ENCODE results near the gene SLC5A6. TPM values are rescaled to one million over a fixed set of nuclear protein-coding genes. Genes with fewer than 3 reads are reported as not detected.
"Not testable (repeated sequence)": the region's sequence is repeated elsewhere in the genome, so short reads cannot be mapped to it uniquely, and the experiment has no call there.

Gene SLC5A6
- total RNA-seq, 1 donor from 2014 or later: 22.6 TPM

DNA sequence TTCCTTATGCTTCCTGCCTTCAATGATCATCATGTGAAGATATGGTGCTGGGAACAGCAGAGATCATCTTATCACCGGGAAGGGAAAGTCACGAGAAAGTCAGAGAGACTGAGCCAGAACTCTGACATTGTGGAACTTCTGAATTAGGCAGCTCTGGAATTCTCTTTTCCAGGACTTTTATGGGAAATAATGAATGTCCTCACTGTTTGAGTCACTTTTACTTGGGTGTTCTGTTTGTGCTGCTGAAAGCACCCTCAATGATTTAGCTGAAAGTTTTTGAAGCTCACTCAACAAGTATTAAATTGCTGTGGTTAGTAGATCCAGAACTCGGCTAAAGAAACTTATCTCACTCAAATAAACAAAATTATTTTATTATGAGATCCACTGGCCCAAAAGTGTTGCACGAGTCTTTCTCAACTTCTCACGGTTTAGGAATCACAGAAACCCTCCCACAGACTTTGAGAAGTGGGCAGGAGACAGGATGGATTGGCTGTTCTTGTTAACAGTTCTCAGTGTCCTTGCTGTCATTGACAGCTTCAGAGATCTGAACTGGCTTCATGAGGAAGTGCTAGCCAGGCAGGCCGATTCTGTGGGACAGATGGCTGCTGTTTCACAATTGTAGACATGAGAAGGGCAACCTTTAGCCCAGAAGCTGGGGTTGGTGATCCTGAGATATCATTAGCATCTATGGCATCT lies 26.6 kb downstream of the SLC5A6 start:
- DNase-seq (ENCODE audit: low spot score): peak; percentile 63
- ATAC-seq: peak; percentile 83
- intact Hi-C loops (cut with DNase I): no loop called here

DNA sequence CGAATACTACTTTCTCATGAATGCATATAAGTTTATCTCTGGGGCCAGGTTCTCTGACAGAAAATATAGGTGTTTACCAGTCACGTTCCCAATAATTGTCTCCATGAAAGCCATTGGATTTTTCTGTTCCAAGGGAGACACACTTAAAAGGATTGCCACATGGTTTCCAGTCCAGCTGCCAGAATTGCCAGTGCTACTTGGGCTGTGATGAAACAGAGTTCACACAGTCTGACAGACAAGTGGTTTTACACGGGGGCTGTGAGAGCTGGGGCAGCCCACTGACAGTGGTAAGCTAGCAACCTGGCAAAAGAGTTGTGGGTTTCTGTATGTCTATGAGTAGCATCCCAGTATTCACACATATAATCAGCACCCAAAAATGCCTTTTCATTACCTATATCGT lies 28.0 kb downstream of the SLC5A6 start:
- intact Hi-C loops (cut with DNase I): no loop called here
- peak; percentile 64 for DNase-seq (ENCODE audit: low spot score)
- peak; percentile 69 for ATAC-seq

DNA sequence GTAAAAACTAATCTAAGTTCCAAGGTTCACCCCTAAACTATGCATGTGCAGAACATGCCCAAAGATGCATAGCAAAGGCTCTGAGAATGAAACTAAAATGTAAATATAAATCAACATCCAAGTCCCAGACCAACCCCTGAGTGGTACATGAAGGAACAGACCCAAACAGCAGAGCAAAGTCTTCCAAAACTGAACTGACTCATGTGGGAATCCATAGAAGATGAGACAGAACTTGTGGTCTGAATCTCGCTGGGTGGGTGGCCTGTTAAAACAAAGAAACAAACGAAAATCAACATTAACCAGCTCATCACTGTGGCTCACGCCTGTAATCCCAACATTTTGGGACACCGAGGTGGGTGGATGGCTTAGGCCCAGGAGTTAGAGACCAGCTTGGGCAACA lies 29.7 kb downstream of the SLC5A6 start:
- ATAC-seq: no peak
- DNase-seq (ENCODE audit: low spot score): peak; percentile 12
- intact Hi-C loops (cut with DNase I): no loop called here

DNA sequence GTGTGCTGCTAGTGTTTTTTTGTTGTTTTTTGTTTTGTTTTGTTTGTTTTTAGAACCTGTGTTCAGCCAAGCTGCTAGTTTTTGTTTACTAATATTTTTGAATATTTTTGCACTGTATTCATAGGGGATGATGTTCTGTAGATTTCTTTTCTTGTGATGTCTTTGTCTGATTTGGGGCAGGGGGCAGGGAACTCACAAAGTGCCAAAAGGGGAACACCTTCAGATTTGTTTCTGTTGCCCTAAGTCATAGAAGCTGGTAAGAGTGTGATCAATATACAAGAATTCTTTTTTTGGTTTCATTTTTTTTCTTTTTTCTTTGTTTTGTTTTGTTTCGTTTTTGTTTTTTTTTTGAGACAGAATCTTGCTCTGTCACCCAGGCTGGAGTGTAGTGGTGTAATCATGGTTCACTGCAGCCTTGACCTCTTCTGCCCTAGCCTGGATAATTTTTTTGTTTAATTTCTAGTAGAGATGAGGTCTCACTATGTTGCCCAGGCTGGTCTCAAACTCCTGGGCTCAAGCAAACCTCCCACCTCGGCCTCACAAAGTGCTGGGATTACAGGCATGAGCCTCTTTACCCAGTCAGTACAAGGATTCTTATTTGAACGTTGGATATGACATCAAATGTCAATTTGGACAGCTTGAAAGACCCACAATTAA lies 32.6 kb downstream of the SLC5A6 start:
- no peak for ATAC-seq
- DNase-seq (ENCODE audit: low spot score): peak; percentile 3
- intact Hi-C loops (cut with DNase I): no loop called here

DNA sequence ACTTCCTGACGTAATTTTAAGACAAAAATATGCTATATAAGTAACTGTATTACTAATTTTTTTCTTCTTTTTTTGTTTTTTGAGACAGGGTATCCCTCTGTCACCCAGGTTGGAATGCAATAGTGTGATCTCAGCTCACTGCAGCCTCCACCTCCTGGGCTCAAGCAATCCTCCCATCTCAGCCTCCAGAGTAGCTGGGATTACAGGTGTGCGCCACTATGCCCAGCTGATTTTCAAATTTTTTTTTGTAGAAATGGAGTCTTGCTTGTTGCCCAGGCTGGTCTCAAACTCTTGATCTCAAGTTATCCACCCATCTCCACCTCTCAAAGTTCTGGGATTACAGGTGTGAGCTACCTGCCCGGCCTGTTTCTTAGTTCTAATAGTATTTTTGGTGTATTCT lies 33.6 kb downstream of the SLC5A6 start:
- DNase-seq (ENCODE audit: low spot score) (no peak), ATAC-seq (no peak)
- intact Hi-C loops (cut with DNase I): no loop called here

DNA sequence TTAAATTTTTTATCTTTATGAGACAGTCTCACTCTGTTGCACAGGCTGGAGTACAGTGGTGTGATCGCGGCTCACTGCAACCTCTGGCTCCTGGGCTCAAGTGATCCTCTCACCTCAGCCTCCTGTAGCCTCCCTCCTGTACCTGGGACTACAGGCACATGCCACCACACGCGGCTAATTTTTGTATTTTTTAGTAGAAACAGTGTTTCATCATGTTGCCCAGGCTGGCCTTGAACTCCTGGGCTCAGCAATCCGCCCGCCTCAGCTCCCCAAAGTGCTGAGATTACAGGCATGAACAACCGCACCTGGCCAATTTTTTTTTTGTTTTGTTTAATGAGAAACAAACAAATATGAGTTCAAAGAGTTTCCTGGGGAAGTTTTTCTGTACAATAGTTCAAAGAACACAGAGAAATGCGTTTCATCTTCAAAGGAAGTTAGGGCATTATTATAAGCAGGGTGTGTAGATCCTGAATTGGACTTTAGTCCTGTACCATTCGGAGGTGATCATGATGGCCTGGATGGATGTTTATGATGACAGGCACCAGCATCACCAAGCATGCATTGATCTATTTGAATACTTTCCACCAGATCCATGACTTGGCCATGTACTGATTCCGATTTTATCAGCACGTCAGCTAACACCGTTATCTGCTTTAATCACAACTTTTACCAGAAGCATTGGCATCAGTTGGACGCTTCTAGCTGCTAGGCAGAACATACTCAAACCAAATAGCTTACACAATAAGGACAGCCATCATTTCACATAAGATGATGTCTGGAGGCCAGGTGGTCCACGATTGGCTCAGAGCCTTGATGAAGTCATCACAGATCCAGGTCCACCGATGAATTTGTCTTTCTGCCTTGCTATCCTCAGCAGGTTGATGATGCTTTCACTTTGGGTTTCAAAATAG lies 34.4 kb downstream of the SLC5A6 start:
- peak; percentile 34 for DNase-seq (ENCODE audit: low spot score)
- ATAC-seq: no peak
- intact Hi-C loops (cut with DNase I): no loop called here

DNA sequence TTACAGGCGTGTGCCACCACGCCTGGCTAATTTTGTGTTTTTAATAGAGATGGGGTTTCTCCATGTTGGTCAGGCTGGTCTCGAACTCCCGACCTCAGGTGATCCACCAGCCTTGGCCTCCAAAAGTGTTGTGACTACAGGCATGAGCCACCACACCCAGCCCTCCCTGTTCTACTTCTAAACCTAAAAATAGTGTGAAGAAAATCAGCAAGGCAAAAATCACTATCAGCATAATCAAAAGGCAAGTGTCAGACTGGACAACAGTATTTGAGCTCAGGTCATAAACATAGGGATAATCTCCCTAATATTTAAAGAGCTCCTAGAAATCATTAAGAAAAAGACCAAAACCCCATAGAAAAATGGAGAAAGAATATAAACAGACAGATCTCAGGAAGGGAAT lies 36.3 kb downstream of the SLC5A6 start:
- ATAC-seq; intact Hi-C loops (cut with DNase I); DNase-seq (ENCODE audit: low spot score): not testable (repeated sequence)

DNA sequence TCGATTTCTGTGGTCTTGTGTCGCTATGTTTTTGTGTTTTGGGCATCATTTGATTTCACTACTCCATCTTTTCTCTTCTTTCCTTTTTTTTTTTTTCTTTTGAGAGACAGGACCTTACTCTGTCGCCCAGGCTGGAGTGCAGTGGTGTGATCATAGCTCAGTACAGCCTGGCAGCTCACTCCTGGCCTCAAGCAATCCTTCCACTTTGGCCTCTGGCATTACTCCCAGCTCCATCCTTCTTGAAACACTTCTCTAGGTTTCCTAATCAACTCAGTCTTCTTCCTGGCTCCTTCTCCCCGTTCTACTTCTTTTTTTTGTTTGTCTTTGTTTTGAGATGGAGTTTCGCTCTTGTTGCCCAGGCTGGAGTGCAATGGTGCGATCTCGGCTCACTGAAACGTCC lies 36.7 kb downstream of the SLC5A6 start:
- peak; percentile 81 for ATAC-seq
- intact Hi-C loops (cut with DNase I): no loop called here
- DNase-seq (ENCODE audit: low spot score): peak; percentile 58

DNA sequence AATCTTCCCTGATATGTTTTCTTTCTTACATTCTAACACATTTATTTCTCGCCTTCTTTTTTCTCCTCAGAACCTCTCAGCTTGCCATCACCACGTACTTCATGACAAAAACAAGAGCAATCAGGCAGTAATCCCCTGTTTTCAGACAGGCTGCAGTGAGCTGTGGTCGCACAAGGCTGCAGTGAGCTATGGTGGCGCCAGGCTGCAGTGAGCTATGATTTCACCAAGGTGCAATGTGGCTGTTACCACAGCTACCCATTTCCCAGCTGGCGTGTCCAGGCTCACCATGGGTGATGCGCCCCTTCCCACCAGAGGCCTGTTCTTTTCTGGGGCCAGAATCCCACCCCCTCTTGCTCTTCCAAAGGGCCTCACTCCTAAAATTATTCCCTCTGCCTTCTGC lies 37.4 kb downstream of the SLC5A6 start:
- ATAC-seq (no peak), DNase-seq (ENCODE audit: low spot score) (peak; percentile 43)
- intact Hi-C loops (cut with DNase I): no loop called here

DNA sequence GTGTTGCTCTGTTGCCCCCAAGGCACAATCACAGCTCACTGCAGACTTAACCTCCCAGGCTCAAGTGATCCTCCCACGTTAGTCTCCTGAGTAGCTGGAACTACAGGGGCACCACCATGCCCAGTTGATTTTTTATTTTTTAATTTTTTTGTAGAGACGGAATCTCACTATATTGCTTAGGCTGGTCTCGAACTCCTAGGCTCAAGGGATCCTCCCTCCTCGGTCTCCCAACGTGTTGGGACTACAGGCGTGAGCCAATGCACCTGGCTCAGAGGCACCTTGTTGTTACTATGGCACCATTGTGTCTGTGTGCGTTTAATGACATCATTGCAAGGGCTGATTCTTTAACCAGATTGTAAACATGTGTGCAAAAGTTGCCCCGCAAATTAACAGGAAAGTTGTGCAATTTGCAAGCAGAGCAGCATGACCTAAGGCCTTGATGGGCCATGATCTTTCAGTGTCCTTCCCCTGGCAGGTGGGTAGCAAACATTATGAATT lies 40.7 kb downstream of the SLC5A6 start:
- peak; percentile 19 for DNase-seq (ENCODE audit: low spot score)
- no peak for ATAC-seq
- intact Hi-C loops (cut with DNase I): no loop called here

DNA sequence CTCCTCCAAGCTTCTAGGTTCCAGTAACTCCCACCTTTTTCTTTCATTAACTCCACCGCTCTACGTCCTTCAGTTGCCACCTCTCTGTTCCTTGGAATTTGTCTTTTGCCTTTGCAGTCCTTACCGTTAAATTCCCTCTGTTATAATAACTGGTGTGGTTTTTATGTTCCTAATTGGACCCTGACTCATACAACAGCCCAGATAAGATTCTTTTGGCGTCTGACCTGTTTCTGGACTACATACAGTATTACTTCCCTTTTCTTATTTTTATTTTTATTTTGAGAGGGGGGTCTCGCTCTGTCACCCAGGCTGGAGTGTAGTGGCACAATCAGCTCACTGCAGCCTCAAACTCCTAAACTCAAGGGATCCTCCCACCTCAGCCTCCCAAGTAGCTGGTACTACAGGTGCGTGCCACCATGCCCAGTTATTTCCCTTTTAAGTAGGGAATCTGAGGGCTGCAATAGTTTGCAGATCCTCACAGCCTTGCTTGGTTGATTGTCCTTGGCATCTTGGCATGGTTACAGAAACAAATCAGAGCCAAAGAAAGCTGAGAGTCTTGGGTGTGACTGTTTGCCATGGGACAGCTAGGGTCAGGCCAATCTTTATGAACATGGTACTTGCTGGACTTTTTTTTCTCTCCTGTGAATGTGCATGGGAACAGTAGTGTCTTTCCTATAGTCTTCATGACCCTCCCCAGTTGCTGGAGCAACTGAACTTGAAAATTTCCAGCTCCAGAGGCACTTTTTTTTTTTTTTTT lies 41.3 kb downstream of the SLC5A6 start:
- intact Hi-C loops (cut with DNase I): no loop called here
- no peak for DNase-seq (ENCODE audit: low spot score)
- ATAC-seq: no peak

DNA sequence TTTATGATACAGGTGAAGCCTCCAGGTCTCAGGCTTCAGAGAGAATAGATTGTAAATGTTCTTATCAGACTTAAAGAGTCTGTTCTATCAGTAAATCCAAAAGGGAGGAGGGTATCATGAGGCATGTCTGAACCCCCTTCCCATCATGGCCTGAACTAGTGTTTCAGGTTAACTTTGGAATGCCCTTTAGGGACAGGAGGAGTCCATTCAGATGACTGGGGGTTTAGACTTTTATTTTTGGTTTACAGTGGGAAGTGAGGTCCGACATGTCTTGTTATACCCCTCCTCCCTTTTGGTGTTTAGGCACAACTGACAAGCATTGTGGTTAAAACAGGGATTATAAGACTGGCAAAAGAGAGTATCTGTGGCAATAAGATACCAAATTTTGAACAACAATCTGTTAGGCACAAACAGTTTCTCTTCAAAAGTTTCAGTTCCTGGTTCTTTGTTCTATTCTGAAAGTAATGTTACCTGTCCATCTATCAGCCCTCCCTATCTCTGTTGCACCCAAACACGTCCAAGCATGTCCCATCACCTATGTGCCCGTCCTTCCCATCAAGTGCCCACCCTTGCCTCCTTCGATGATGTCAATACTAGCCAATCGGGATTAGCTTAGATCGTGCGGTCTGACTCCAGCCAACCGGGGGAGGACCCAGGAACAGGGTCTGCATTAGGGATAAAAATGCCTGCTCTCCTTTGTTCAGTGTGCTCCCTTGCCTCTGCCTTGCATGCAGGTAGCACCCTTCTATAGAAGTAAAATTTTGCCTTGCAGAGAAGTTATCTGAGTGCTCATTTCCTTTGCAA lies 46.9 kb downstream of the SLC5A6 start:
- intact Hi-C loops (cut with DNase I): no loop called here
- DNase-seq (ENCODE audit: low spot score) (no peak), ATAC-seq (no peak)

DNA sequence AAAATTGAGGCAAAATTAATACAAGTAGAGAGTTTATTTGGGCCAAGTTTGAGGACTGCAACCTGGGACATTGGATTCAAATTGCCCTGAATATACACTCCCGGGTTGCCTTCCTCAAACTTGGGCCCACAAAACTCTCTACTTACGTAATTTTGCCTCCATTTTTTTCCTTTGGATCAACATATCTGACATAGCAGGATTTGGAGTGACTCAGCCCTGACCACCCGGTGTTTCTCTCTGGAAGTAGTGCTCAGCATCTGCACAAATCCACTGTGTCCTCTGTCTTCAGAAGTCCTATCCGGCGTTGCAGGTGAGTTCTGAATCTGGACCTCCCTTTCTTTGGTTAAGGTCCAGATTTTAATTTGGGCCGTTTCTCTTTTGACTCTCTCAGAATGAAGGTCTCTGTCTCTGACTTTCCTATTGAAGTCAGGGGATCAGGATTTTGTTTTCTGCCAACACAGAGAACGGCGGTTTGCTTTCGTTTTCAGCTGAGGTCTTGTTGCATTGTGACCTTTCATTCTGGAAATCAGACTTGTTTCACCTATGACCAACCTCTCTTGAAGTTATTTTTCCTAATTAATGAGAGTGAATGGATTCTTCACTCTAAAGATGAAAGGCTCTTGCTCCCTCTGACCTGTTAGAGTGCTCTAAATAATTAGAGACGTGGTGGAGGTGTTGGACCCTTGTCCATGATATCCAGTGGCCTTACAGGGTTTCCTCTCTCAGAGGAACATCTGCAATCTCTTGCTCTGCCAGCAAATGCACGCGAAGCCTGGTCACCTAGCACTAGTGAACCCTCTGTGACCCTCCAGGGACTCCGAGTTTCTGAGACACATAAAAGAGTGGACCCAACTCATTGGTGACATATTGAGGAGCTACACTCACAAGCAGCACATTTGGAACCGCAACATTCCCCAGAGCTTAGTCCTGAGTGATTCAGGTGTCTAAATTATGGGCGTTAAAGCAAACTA lies 49.6 kb downstream of the SLC5A6 start:
- ATAC-seq: no peak
- DNase-seq (ENCODE audit: low spot score): peak; percentile 31
- intact Hi-C loops (cut with DNase I): no loop called here

DNA sequence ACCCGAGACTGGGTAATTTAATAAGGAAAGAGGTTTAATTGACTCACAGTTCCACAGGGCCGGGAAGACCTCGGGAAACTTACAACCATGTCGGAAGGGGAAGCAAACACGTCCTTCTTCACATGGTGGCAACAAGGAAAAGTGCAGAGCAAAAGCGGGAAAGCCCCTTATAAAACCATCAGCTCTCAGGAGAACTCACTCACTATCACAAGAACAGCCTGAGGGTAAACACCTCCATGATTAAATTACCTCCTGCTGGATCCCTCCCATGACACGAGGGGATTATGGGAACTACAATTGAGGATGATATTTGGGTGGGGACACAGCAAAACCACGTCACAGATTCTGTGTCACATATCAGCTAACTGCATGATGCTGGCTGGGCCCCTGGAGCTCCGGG lies 51.9 kb downstream of the SLC5A6 start:
- DNase-seq (ENCODE audit: low spot score) (peak; percentile 30), ATAC-seq (no peak)
- intact Hi-C loops (cut with DNase I): no loop called here

DNA sequence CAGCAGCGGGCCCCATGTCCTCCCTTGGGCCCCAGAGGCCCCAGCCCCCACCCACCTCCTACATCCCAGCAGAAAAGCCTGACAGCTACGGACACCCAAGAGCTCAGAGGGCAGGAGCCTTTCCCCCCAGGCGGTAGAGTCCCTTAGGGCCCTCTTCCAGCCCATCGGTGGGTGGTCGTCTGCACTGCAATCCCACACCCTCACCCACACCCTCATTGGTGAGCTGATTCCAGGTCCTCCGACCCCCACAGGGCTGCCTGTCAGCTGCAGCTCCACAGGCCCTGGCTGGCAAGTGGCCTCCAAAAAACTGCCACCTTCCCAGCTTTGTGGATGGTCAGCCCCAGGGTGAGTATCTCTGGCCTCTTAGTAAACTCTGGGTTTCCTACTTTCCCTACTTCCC lies 52.8 kb downstream of the SLC5A6 start:
- ATAC-seq (no peak), DNase-seq (ENCODE audit: low spot score) (no peak)
- intact Hi-C loops (cut with DNase I): no loop called here

DNA sequence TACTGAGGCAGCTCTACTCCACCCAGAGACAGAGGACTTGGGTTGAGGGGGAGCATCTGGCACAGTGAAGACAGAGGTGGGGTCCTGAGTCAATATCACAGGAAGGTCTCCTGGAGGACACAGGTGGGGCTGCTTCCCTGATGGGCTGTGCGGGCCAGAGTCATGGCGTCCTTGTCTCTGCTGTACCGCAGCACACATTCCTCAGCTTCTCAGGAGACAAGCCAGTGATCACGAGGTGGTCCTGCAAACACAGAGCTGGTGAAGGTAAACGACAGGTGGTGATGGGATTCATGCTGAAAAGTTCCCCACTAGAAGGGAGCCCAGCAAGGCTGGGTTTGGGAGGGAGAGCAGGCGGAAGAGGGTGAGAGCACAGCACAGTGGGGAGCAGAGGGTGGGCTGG lies 53.6 kb downstream of the SLC5A6 start:
- DNase-seq (ENCODE audit: low spot score): no peak
- intact Hi-C loops (cut with DNase I): no loop called here
- ATAC-seq: no peak

DNA sequence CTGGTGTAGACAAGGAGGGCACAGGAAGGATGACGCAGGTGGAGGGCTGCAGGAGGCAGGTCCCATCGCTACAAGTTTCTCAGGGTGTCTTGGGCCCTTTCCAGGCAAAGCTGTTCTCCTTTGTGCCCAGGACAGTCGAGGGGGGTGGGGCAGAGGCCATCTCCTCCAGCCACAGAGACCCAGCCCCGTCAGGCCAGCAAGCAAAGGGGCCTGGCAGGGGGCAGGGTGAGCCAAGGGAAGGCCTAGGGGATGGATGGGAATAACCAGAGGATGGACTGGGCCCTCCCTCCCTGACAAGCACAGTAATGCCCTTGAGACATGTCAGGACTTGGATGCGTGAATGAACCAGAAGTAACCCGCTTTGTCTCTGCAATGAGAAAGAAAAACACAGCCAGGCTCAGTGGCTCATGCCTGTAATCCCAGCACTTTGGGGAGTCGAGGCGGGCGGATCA lies 57.0 kb downstream of the SLC5A6 start:
- intact Hi-C loops (cut with DNase I): no loop called here
- DNase-seq (ENCODE audit: low spot score): peak; percentile 42
- ATAC-seq: no peak
